ENCODE results near the gene LYPD6B.
A peak's percentile ranks its signal among the peaks of the same experiment; 100 is the strongest.

Gene LYPD6B

GRCh38 chr2:148998165-148998830 lies 40.2 kb upstream of the LYPD6B start:
- no peak overlapping the region for H3K27ac ChIP-seq
- TF ChIP-seq CTCF (conservative IDR thresholded peaks at IDR 0.05), result no peak

- no peak overlapping the region for H3K27ac ChIP-seq
These were observed 39.7 kb upstream of the LYPD6B start for GRCh38 chr2:148998831-148999200.

GRCh38 chr2:148999451-148999921 lies 39.0 kb upstream of the LYPD6B start:
- TF ChIP-seq CTCF (conservative IDR thresholded peaks at IDR 0.05), result no peak
- H3K27ac ChIP-seq, result no peak overlapping the region

More at GRCh38 chr2:148998831-148999200, 39.7 kb upstream of the LYPD6B start:
- no peak for TF ChIP-seq CTCF (conservative IDR thresholded peaks at IDR 0.05)

- H3K27ac ChIP-seq, result no peak overlapping the region
- no peak for TF ChIP-seq CTCF (conservative IDR thresholded peaks at IDR 0.05)
These were observed 38.2 kb upstream of the LYPD6B start for GRCh38 chr2:149000158-149000938.

- H3K27ac ChIP-seq, result no peak overlapping the region
- no peak for TF ChIP-seq CTCF (conservative IDR thresholded peaks at IDR 0.05)
These were observed 37.0 kb upstream of the LYPD6B start for GRCh38 chr2:149001496-149001895.

- TF ChIP-seq CTCF (conservative IDR thresholded peaks at IDR 0.05), result no peak
- H3K27ac ChIP-seq, result peak overlapping the region; percentile 79
These were observed 36.1 kb upstream of the LYPD6B start for GRCh38 chr2:149002378-149002890.

Measured in VCaP (cell line).